ENCODE measurements around the gene PAPPA.

The PAPPA gene

DNA sequence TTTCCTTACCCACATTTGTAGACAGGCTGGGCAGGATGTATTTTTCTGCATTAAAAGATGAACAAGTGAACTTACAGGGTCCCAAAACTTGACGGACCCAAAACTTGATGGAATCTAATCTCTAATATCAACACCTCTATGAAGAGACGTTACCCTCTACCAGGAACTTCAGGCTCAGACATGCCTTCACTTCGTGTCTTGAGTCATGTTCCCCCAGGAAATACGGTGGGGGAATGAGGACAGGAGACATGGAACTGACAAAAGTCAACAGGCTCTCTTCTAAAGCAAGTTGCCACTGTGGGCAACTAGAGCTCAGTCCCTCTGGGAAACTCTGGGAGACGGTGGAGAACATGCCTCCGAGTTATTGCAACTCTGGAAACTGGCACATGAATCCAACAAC is 196.1 kb downstream of the PAPPA start:
- no peak overlapping the region for H3K4me3 ChIP-seq (ENCODE audit: low read depth in 1 of 2, low read length in 2 of 2)

DNA sequence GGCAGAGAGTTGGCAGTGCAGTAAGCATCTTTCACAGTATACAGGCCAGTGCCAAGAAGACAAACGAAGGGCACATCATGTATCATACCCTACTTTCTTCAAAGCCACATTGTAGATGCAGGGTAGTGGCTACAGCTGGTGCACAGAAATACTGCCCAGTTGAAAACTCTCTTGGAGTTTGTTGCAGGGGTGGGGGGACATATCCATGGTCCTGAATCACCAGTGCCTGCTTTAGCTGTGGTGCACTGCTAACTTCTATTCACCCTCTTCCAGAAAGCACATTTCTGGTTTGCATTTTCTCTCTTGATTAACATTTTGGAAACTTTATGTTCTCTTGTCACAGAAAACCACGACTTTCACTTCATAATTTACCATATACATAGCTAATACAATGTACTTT is 196.6 kb downstream of the PAPPA start:
- Histone ChIP-seq H3K9me3 (ENCODE audit: control insufficient read depth in 1 of 2, low read length in 2 of 2) (no peaks in the 10 kb centered on the region), H3K4me3 (ENCODE audit: low read depth in 1 of 2, low read length in 2 of 2) (no peak overlapping the region), H3K36me3 (ENCODE audit: control insufficient read depth in 1 of 2, insufficient read depth in 2 of 2, low read length in 2 of 2) (no peaks in the 10 kb centered on the region), H3K27me3 (ENCODE audit: control insufficient read depth in 1 of 2, insufficient read depth in 2 of 2, low read length in 2 of 2) (no peaks in the 10 kb centered on the region), H3K27ac (ENCODE audit: low read depth, low read length) (no peak overlapping the region), H3K9ac (ENCODE audit: low read depth in 1 of 2, low read length in 2 of 2) (no peak overlapping the region), H3K4me1 (ENCODE audit: control insufficient read depth in 1 of 2, insufficient read depth in 2 of 2, low read length in 2 of 2) (no peaks in the 10 kb centered on the region)

More for the DNA sequence above, 196.1 kb downstream of the PAPPA start:
- H3K36me3 ChIP-seq (ENCODE audit: control insufficient read depth in 1 of 2, insufficient read depth in 2 of 2, low read length in 2 of 2) = no peaks in the 10 kb centered on the region
- no peaks in the 10 kb centered on the region for H3K27me3 ChIP-seq (ENCODE audit: control insufficient read depth in 1 of 2, insufficient read depth in 2 of 2, low read length in 2 of 2)
- no peaks in the 10 kb centered on the region for H3K9me3 ChIP-seq (ENCODE audit: control insufficient read depth in 1 of 2, low read length in 2 of 2)
- no peak overlapping the region for H3K27ac ChIP-seq (ENCODE audit: low read depth, low read length)
- H3K4me1 ChIP-seq (ENCODE audit: control insufficient read depth in 1 of 2, insufficient read depth in 2 of 2, low read length in 2 of 2) = no peaks in the 10 kb centered on the region
- H3K9ac ChIP-seq (ENCODE audit: low read depth in 1 of 2, low read length in 2 of 2) = no peak overlapping the region

DNA sequence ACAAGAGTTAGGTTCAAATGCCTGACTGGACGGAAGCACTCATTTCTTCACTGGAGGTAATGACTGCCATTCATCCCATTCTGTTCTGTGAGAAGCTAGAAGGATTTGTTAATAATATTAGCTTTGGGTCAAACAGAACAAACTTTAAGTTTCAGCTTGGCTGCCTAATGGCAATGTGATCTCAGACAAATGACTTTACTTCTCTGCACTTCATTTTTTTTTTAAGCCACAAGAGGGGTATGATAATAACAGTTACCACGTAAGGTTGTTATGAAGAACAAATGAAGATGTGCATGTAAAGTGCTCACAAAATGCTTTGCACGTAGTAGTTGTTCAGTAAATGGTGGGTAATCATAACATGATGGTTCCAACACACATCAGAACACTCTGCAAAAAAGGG is 199.4 kb downstream of the PAPPA start:
- no peaks in the 10 kb centered on the region for H3K9me3 ChIP-seq (ENCODE audit: control insufficient read depth in 1 of 2, low read length in 2 of 2)
- H3K9ac ChIP-seq (ENCODE audit: low read depth in 1 of 2, low read length in 2 of 2) = no peak overlapping the region
- H3K27me3 ChIP-seq (ENCODE audit: control insufficient read depth in 1 of 2, insufficient read depth in 2 of 2, low read length in 2 of 2) = no peaks in the 10 kb centered on the region
- H3K36me3 ChIP-seq (ENCODE audit: control insufficient read depth in 1 of 2, insufficient read depth in 2 of 2, low read length in 2 of 2) = no peaks in the 10 kb centered on the region
- no peak overlapping the region for H3K4me3 ChIP-seq (ENCODE audit: low read depth in 1 of 2, low read length in 2 of 2)
- no peaks in the 10 kb centered on the region for H3K4me1 ChIP-seq (ENCODE audit: control insufficient read depth in 1 of 2, insufficient read depth in 2 of 2, low read length in 2 of 2)
- H3K27ac ChIP-seq (ENCODE audit: low read depth, low read length) = no peak overlapping the region

DNA sequence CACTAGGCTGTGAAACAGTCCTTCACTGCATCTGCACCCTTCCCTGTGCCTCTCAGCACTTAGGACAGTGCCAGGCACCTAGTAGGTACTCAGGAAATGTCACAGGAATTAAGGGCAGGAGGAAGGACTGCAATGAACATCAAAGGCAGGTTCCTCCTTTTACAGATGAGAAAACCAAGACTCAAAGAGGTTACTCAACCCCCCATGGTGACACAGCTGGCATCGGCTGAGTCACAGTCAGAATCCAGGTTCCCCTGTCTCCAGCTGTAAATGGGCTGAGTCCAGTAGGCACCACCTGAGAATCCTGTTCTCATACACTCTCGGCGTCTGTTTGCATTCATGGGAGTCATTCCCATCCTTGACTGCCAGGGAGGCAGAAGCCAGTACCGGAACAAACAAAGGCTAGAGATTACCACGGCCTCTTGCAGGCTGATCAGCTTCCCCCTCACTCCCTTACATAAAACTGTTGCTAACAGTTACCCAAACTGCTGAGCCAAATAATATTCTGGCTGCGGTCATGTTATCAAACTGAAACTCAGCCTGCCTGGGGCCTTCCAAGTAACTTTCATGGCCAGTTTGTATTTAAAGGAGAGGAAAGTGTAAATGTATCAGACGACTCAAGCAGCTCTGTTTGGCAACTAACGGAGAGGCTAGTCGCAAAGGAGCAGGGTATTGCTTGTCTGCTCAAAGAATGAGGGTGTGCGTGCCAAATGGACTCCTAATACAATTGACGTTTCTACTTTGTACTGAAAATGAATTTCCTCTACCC is 201.7 kb downstream of the PAPPA start:
- H3K27ac ChIP-seq (ENCODE audit: low read depth, low read length) = peak overlapping the region; percentile 39
- H3K4me3 ChIP-seq (ENCODE audit: low read depth in 1 of 2, low read length in 2 of 2) = no peak overlapping the region
- no peaks in the 10 kb centered on the region for H3K27me3 ChIP-seq (ENCODE audit: control insufficient read depth in 1 of 2, insufficient read depth in 2 of 2, low read length in 2 of 2)
- H3K9ac ChIP-seq (ENCODE audit: low read depth in 1 of 2, low read length in 2 of 2) = no peak overlapping the region
- no peaks in the 10 kb centered on the region for H3K36me3 ChIP-seq (ENCODE audit: control insufficient read depth in 1 of 2, insufficient read depth in 2 of 2, low read length in 2 of 2)
- H3K4me1 ChIP-seq (ENCODE audit: control insufficient read depth in 1 of 2, insufficient read depth in 2 of 2, low read length in 2 of 2) = no peaks in the 10 kb centered on the region
- H3K9me3 ChIP-seq (ENCODE audit: control insufficient read depth in 1 of 2, low read length in 2 of 2) = no peaks in the 10 kb centered on the region

DNA sequence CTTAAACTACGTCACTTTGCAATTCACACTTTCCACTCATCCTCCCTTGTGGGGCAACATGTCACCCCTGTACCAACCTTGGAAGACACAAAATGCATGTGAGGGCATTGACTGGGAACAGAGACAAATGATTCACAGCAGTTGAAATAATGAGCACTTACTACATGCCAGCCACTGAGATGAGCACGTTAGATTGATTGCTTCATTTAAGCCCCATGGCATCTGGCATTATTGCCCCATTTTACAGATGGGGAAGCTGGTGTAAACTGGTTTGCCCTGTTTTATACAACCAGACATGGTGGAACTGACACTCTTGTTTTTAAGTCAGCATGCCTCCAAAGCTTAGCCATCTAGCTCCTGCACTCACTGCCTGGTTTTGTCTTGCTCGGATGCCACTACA is 204.7 kb downstream of the PAPPA start:
- H3K27me3 ChIP-seq (ENCODE audit: control insufficient read depth in 1 of 2, insufficient read depth in 2 of 2, low read length in 2 of 2) = no peaks in the 10 kb centered on the region
- no peaks in the 10 kb centered on the region for H3K4me1 ChIP-seq (ENCODE audit: control insufficient read depth in 1 of 2, insufficient read depth in 2 of 2, low read length in 2 of 2)
- no peak overlapping the region for H3K9ac ChIP-seq (ENCODE audit: low read depth in 1 of 2, low read length in 2 of 2)
- no peaks in the 10 kb centered on the region for H3K9me3 ChIP-seq (ENCODE audit: control insufficient read depth in 1 of 2, low read length in 2 of 2)
- no peak overlapping the region for H3K4me3 ChIP-seq (ENCODE audit: low read depth in 1 of 2, low read length in 2 of 2)
- H3K36me3 ChIP-seq (ENCODE audit: control insufficient read depth in 1 of 2, insufficient read depth in 2 of 2, low read length in 2 of 2) = no peaks in the 10 kb centered on the region
- no peak overlapping the region for H3K27ac ChIP-seq (ENCODE audit: low read depth, low read length)

DNA sequence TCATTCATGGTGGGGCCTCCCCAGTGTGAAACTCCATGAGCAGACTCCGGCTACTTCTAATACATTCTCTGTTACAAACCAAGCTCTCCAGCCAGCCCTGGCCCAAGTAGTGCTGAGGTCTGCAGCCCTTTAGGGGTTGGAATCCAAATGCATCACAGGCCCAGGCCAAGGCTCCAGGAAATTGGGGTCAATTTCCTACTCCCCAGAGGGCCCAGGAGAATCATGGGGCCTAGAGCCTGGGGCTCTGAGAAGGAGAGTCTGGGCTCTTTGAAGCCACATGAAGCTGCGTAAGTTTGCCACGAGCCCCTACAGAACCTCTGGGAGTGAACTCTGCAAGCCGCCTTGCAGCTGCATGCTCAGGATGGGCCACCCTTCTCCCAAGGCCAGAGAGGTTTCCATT is 206.4 kb downstream of the PAPPA start:
- H3K4me1 ChIP-seq (ENCODE audit: control insufficient read depth in 1 of 2, insufficient read depth in 2 of 2, low read length in 2 of 2) = no peaks in the 10 kb centered on the region
- H3K9me3 ChIP-seq (ENCODE audit: control insufficient read depth in 1 of 2, low read length in 2 of 2) = no peaks in the 10 kb centered on the region
- H3K36me3 ChIP-seq (ENCODE audit: control insufficient read depth in 1 of 2, insufficient read depth in 2 of 2, low read length in 2 of 2) = no peaks in the 10 kb centered on the region
- no peak overlapping the region for H3K27ac ChIP-seq (ENCODE audit: low read depth, low read length)
- H3K9ac ChIP-seq (ENCODE audit: low read depth in 1 of 2, low read length in 2 of 2) = no peak overlapping the region
- no peak overlapping the region for H3K4me3 ChIP-seq (ENCODE audit: low read depth in 1 of 2, low read length in 2 of 2)
- H3K27me3 ChIP-seq (ENCODE audit: control insufficient read depth in 1 of 2, insufficient read depth in 2 of 2, low read length in 2 of 2) = no peaks in the 10 kb centered on the region

DNA sequence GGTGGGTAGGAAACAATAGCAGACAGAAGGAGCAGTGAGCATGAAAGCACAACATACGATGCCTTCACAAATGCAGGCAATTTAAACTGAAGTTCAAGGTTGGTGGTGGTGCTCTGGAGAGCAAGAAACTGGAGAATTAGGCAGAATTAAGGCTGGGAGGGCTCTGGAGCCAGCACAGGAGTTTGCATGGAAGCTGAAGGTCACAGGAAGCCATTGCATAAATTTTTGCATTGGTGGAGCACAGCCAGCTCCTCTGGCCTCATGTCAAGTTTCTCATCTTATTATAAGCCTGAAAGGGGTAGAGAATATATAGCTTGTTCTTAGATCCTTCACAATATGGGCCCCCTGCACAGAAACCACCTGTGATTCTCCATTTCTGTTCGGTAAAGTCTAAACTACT is 207.4 kb downstream of the PAPPA start:
- Histone ChIP-seq H3K36me3 (ENCODE audit: control insufficient read depth in 1 of 2, insufficient read depth in 2 of 2, low read length in 2 of 2) (no peaks in the 10 kb centered on the region), H3K9ac (ENCODE audit: low read depth in 1 of 2, low read length in 2 of 2) (no peak overlapping the region), H3K9me3 (ENCODE audit: control insufficient read depth in 1 of 2, low read length in 2 of 2) (no peaks in the 10 kb centered on the region), H3K27me3 (ENCODE audit: control insufficient read depth in 1 of 2, insufficient read depth in 2 of 2, low read length in 2 of 2) (no peaks in the 10 kb centered on the region), H3K4me3 (ENCODE audit: low read depth in 1 of 2, low read length in 2 of 2) (no peak overlapping the region), H3K4me1 (ENCODE audit: control insufficient read depth in 1 of 2, insufficient read depth in 2 of 2, low read length in 2 of 2) (no peaks in the 10 kb centered on the region), H3K27ac (ENCODE audit: low read depth, low read length) (no peak overlapping the region)

DNA sequence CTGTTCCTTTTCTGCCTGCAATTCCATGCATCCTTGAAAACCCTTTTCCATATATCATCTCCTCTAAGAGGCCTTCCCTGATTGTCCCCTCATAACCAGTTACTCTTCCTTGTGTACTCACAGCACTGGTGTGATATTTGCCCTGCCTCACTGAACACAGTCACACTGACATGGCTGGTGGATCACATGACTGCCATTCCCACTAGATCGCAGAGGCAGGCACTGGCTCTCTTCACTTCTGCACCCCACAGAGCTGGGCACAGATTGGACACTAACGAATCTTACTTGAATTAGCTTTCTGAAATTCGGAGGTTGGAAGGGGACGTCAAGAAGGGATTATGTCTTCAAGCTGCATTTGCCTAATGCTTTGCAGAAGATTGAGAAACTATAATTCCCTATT is 208.0 kb downstream of the PAPPA start:
- Histone ChIP-seq H3K9ac (ENCODE audit: low read depth in 1 of 2, low read length in 2 of 2) (no peak overlapping the region), H3K36me3 (ENCODE audit: control insufficient read depth in 1 of 2, insufficient read depth in 2 of 2, low read length in 2 of 2) (no peaks in the 10 kb centered on the region), H3K4me3 (ENCODE audit: low read depth in 1 of 2, low read length in 2 of 2) (no peak overlapping the region)

DNA sequence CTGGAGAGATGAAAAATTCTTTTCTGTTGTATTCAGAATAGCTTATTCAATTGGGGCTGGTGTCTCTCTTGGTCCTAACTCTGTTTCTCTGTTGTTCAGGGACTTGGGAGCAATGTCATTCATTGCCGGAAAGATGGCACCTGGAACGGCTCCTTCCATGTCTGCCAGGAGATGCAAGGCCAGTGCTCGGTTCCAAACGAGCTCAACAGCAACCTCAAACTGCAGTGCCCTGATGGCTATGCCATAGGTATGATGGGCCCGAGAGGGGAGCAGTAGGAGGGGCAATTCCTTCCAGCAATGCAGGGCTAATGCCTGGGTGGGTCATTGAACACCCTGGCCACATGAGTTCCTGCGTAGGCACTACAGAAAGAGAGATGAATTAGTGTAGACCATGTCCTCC is 208.9 kb downstream of the PAPPA start:
- H3K9ac ChIP-seq (ENCODE audit: low read depth in 1 of 2, low read length in 2 of 2) = no peak overlapping the region
- H3K27ac ChIP-seq (ENCODE audit: low read depth, low read length) = no peak overlapping the region
- H3K4me1 ChIP-seq (ENCODE audit: control insufficient read depth in 1 of 2, insufficient read depth in 2 of 2, low read length in 2 of 2) = no peaks in the 10 kb centered on the region
- no peak overlapping the region for H3K4me3 ChIP-seq (ENCODE audit: low read depth in 1 of 2, low read length in 2 of 2)
- no peaks in the 10 kb centered on the region for H3K27me3 ChIP-seq (ENCODE audit: control insufficient read depth in 1 of 2, insufficient read depth in 2 of 2, low read length in 2 of 2)
- no peaks in the 10 kb centered on the region for H3K36me3 ChIP-seq (ENCODE audit: control insufficient read depth in 1 of 2, insufficient read depth in 2 of 2, low read length in 2 of 2)
- H3K9me3 ChIP-seq (ENCODE audit: control insufficient read depth in 1 of 2, low read length in 2 of 2) = no peaks in the 10 kb centered on the region

More for the DNA sequence above, 208.0 kb downstream of the PAPPA start:
- Histone ChIP-seq H3K9me3 (ENCODE audit: control insufficient read depth in 1 of 2, low read length in 2 of 2) (no peaks in the 10 kb centered on the region), H3K27ac (ENCODE audit: low read depth, low read length) (no peak overlapping the region), H3K27me3 (ENCODE audit: control insufficient read depth in 1 of 2, insufficient read depth in 2 of 2, low read length in 2 of 2) (no peaks in the 10 kb centered on the region), H3K4me1 (ENCODE audit: control insufficient read depth in 1 of 2, insufficient read depth in 2 of 2, low read length in 2 of 2) (no peaks in the 10 kb centered on the region)

DNA sequence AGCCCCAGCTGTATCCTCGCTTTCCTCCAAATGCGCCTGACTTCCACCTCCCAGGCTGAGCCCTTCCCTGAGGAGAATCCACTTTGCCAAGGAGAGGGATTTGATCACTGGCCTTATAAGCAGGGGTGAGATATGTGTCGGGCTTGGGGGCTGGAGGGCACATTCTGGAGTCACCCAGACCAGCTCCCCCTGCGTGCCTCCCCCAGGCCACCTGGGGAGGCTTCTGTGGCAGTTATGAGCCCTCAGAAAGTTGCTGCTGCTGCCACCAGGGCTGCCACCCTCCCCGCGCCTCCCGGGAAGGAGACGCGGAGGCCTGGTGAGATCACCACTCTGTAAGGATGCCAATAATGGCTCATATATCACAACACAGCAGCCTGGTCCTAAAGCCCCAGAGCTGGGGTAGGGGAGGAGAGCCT is 211.5 kb downstream of the PAPPA start:
- Histone ChIP-seq H3K9ac (ENCODE audit: low read depth in 1 of 2, low read length in 2 of 2) (no peak overlapping the region), H3K27me3 (ENCODE audit: control insufficient read depth in 1 of 2, insufficient read depth in 2 of 2, low read length in 2 of 2) (no peaks in the 10 kb centered on the region), H3K36me3 (ENCODE audit: control insufficient read depth in 1 of 2, insufficient read depth in 2 of 2, low read length in 2 of 2) (no peaks in the 10 kb centered on the region), H3K4me1 (ENCODE audit: control insufficient read depth in 1 of 2, insufficient read depth in 2 of 2, low read length in 2 of 2) (no peaks in the 10 kb centered on the region), H3K4me3 (ENCODE audit: low read depth in 1 of 2, low read length in 2 of 2) (no peak overlapping the region), H3K9me3 (ENCODE audit: control insufficient read depth in 1 of 2, low read length in 2 of 2) (no peaks in the 10 kb centered on the region), H3K27ac (ENCODE audit: low read depth, low read length) (no peak overlapping the region)
